ENCODE data around the gene NACC2.

Gene NACC2

DNA sequence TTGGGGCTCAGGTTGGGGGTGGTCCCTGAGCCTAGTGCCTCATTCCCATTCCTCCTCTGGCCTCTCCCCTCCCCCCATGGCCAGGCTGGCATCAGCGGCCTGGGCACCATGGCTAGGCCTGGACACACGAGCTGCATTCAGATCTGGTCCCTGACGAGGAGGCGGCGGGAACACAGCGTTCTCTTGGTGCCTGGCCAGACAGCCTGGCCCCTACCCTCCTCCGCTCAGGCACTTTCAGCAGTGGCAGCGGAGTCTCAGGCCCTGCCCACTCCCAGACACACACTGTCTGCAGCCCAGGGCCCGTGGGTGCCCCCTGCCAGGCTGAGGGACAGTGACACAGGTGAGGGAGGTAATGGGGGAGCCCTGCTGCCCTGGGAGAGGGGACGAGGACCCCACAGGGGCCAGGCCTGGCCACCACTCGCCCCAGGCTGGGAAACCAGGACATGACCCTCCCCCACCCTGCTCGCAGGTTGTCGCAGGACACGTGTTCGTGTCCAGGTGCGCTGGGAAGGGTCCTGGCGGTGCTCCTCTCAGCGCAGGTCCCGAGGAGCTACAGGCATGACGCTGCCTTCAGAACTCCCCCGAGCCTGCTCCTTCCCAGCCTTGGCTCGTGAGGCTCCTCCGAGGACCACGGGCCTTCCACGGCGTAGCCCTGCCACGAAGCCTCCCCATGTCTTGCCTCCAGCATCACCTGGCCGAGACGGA is 114.0 kb downstream of the NACC2 start:
- H3K4me1 Mint-ChIP-seq = peaks cover 10% of the 10 kb centered on the region
- no peak overlapping the region for H3K27ac Mint-ChIP-seq (ENCODE audit: low read depth)
- peaks cover 7% of the 10 kb centered on the region for H3K27me3 Mint-ChIP-seq
- H3K36me3 Mint-ChIP-seq (ENCODE audit: insufficient read depth) = peaks cover 4% of the 10 kb centered on the region
- no peak for ATAC-seq (replicated peaks; ENCODE audit: extremely low read depth, poor library complexity, severe bottlenecking)
- DNase-seq (ENCODE audit: low spot score in 2 of 2) = no peak
- no peak overlapping the region for H3K4me3 Mint-ChIP-seq
- H3K9me3 Mint-ChIP-seq = no peaks in the 10 kb centered on the region

GRCh38 chr9:135979547-135980166 is 115.4 kb downstream of the NACC2 start:
- ATAC-seq (replicated peaks; ENCODE audit: extremely low read depth, poor library complexity, severe bottlenecking) = no peak
- H3K4me3 Mint-ChIP-seq = peak overlapping the region; percentile 48
- H3K27me3 Mint-ChIP-seq = no peaks in the 10 kb centered on the region
- H3K36me3 Mint-ChIP-seq (ENCODE audit: insufficient read depth) = peaks cover 4% of the 10 kb centered on the region
- no peak for DNase-seq (ENCODE audit: low spot score in 2 of 2)
- H3K4me1 Mint-ChIP-seq = peaks cover 10% of the 10 kb centered on the region
- no peak overlapping the region for H3K27ac Mint-ChIP-seq (ENCODE audit: low read depth)
- H3K9me3 Mint-ChIP-seq = no peaks in the 10 kb centered on the region

DNA sequence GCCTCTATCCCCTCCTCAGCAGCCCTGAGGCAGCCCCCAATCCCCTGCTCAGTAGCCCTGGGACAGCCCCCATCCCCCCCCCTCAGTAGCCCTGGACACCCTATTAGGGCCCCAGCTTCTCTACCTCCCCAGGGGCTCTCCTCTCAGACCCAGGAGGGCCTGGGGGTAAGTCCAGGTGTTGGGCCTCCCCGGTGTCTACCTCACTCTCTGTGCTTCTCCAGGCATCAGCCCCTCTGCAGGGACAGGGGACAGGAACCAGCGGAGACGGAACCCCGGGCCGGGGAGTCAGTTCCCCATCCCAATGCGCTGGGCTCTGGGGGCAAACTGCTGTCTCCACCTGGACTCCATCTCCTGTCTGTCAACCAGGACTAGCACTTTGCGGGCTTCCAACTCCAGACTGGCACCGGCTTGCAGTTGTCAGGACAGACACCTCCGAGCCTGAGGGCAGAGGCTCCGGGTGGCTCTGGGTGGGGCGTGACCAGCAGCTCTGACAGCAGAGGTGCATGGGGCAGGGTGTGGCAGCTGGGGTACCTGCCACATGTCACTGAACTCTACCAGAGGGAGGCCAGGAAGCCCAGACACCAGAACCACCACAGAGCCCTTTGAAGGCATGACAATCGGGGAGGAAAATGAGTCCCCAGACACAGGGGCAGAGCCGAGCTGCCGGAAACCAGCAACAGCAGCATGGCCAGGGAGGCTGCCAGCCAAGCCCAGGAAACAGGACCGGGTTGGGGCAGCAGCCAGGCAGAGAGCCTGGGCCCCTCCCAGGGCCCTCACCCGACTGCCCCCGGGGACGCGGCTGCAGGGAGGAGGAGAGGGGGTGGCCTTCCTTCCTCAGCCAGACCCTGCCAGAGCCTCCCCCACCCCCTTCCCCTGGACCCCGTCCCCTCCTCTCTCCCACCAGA is 116.2 kb downstream of the NACC2 start:
- H3K9me3 Mint-ChIP-seq = no peaks in the 10 kb centered on the region
- peak overlapping the region; percentile 59 for H3K27ac Mint-ChIP-seq (ENCODE audit: low read depth)
- H3K4me1 Mint-ChIP-seq = peaks cover 10% of the 10 kb centered on the region
- no peaks in the 10 kb centered on the region for H3K27me3 Mint-ChIP-seq
- peak overlapping the region; percentile 48 for H3K4me3 Mint-ChIP-seq
- peak; percentile 44 to 56 for DNase-seq (ENCODE audit: low spot score in 2 of 2)
- ATAC-seq (replicated peaks; ENCODE audit: extremely low read depth, poor library complexity, severe bottlenecking) = peak; percentile 91
- peaks cover 4% of the 10 kb centered on the region for H3K36me3 Mint-ChIP-seq (ENCODE audit: insufficient read depth)

DNA sequence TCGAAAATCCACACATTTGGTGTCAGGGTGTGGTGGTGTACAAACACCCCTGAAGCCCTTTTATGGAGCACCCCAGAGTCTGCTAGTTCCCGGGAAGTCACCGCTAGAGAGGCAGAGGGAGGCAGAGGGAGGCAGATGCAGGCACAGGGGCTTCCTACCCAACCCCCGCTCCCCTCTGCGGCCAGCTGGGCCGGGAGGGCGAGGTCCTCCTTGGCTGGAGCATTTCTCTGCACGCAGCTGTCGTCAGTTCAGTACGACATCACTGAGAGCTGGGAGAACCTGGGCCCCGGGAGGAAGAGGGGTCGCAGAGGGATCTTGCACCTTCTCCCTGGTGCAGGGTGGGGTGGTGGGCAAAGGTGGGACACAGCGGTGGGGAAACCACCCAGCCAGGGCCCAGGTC is 118.1 kb downstream of the NACC2 start:
- Mint-ChIP-seq H3K4me1 (peaks cover 10% of the 10 kb centered on the region), H3K27me3 (no peaks in the 10 kb centered on the region), H3K9me3 (no peaks in the 10 kb centered on the region), H3K36me3 (ENCODE audit: insufficient read depth) (peaks cover 7% of the 10 kb centered on the region), H3K4me3 (no peak overlapping the region), H3K27ac (ENCODE audit: low read depth) (no peak overlapping the region)
- ATAC-seq (replicated peaks; ENCODE audit: extremely low read depth, poor library complexity, severe bottlenecking) (no peak), DNase-seq (ENCODE audit: low spot score in 2 of 2) (no peak)

- ATAC-seq (replicated peaks; ENCODE audit: extremely low read depth, poor library complexity, severe bottlenecking) = no peak
- H3K4me3 Mint-ChIP-seq = no peak overlapping the region
- peaks cover 7% of the 10 kb centered on the region for H3K36me3 Mint-ChIP-seq (ENCODE audit: insufficient read depth)
- H3K27ac Mint-ChIP-seq (ENCODE audit: low read depth) = no peak overlapping the region
- DNase-seq (ENCODE audit: low spot score in 2 of 2) = no peak
- H3K9me3 Mint-ChIP-seq = no peaks in the 10 kb centered on the region
- H3K4me1 Mint-ChIP-seq = peaks cover 10% of the 10 kb centered on the region
- H3K27me3 Mint-ChIP-seq = no peaks in the 10 kb centered on the region
Observed at GRCh38 chr9:135976531-135976930, 118.6 kb downstream of the NACC2 start.

- no peak overlapping the region for H3K27ac Mint-ChIP-seq (ENCODE audit: low read depth)
- no peaks in the 10 kb centered on the region for H3K27me3 Mint-ChIP-seq
- DNase-seq (ENCODE audit: low spot score in 2 of 2) (no peak), ATAC-seq (replicated peaks; ENCODE audit: extremely low read depth, poor library complexity, severe bottlenecking) (no peak)
- H3K36me3 Mint-ChIP-seq (ENCODE audit: insufficient read depth) = peaks cover 7% of the 10 kb centered on the region
- no peaks in the 10 kb centered on the region for H3K9me3 Mint-ChIP-seq
- peaks cover 10% of the 10 kb centered on the region for H3K4me1 Mint-ChIP-seq
- no peak overlapping the region for H3K4me3 Mint-ChIP-seq
Observed at GRCh38 chr9:135975834-135976233, 119.3 kb downstream of the NACC2 start.

DNA sequence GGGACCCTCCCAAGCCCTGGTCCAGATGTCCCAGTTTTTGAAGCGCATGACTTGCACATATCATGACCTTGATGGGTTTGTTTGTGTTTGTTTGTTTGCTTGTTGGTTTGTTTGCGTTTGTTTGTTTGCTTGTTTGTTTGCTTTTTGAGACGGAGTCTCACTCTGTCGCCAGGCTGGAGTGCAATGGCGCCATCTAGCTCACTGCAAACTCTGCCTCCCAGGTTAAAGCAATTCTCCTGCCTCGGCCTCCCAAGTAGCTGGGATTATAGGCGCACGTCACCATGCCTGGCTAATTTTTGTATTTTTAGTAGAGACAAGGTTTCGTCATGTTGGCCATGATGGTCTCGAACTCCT is 120.9 kb downstream of the NACC2 start:
- no peaks in the 10 kb centered on the region for H3K27me3 Mint-ChIP-seq
- ATAC-seq (replicated peaks; ENCODE audit: extremely low read depth, poor library complexity, severe bottlenecking) (no peak), DNase-seq (ENCODE audit: low spot score in 2 of 2) (no peak)
- no peaks in the 10 kb centered on the region for H3K9me3 Mint-ChIP-seq
- H3K27ac Mint-ChIP-seq (ENCODE audit: low read depth) = no peak overlapping the region
- H3K4me1 Mint-ChIP-seq = peaks cover 7% of the 10 kb centered on the region
- H3K4me3 Mint-ChIP-seq = no peak overlapping the region
- peaks cover 7% of the 10 kb centered on the region for H3K36me3 Mint-ChIP-seq (ENCODE audit: insufficient read depth)

GRCh38 chr9:135973277-135974219 is 121.5 kb downstream of the NACC2 start:
- no peak overlapping the region for H3K27ac Mint-ChIP-seq (ENCODE audit: low read depth)
- ATAC-seq (replicated peaks; ENCODE audit: extremely low read depth, poor library complexity, severe bottlenecking) (no peak), DNase-seq (ENCODE audit: low spot score in 2 of 2) (no peak)
- H3K36me3 Mint-ChIP-seq (ENCODE audit: insufficient read depth) = peaks cover 6% of the 10 kb centered on the region
- H3K9me3 Mint-ChIP-seq = no peaks in the 10 kb centered on the region
- no peaks in the 10 kb centered on the region for H3K27me3 Mint-ChIP-seq
- H3K4me3 Mint-ChIP-seq = no peak overlapping the region
- H3K4me1 Mint-ChIP-seq = peaks cover under 1% of the 10 kb centered on the region

DNA sequence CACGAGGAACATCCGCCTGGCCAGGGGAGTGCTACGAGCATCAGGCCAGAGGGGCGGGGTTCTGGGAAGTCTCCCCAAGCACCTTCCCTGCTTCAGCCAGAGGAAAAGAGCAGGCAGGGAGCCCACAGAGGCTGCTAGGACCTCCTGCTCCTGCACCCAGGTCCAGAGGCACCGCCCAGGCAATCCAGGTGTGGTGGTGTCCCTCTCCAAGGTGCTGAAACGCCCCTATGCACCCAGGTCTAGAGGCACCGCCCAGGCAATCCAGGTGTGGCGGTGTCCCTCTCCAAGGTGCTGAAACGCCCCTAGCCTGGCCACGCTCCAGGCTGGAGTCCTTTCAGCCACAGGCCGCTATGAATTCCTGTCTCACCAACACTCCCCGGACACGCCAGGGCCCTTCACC is 123.2 kb downstream of the NACC2 start:
- peaks cover 9% of the 10 kb centered on the region for H3K4me1 Mint-ChIP-seq
- H3K4me3 Mint-ChIP-seq = no peak overlapping the region
- no peaks in the 10 kb centered on the region for H3K9me3 Mint-ChIP-seq
- H3K36me3 Mint-ChIP-seq (ENCODE audit: insufficient read depth) = peaks cover 6% of the 10 kb centered on the region
- no peak overlapping the region for H3K27ac Mint-ChIP-seq (ENCODE audit: low read depth)
- no peak for DNase-seq (ENCODE audit: low spot score in 2 of 2)
- ATAC-seq (replicated peaks; ENCODE audit: extremely low read depth, poor library complexity, severe bottlenecking) = no peak
- peaks cover 8% of the 10 kb centered on the region for H3K27me3 Mint-ChIP-seq

GRCh38 chr9:135971111-135971766 is 123.8 kb downstream of the NACC2 start:
- peaks cover 5% of the 10 kb centered on the region for H3K36me3 Mint-ChIP-seq (ENCODE audit: insufficient read depth)

DNA sequence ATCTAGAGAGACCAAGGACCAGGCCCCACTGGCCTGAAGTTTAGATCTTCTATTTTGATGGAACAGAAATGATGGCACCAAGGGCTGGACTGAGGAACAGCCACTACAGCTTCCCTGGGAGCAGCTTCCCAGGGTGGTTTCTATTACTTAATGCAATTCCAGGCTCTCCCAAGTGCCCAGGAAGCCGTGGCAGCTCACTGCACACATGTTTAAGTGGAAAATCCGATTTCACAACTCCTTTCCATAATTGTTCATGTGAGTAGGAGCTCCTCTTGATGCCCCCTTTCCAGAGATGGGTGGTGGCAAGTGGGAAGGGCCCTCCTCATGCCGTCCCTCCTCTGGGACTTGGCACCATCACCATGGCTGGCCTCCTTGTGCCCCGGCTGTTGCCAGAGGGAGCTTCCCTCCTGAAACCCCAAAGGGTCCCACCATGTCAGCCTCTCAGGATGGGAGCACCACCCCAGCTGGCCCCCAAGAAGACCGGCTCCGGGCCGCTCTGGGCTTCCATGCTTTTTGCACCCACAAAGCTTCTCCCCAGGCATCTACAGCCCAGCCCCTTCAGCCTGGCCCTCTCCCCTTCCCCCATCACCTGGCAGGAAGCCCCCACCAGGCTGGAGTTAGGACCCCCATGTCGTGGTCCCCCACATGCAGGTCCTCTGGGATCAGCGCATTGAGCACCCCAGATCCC is 124.8 kb downstream of the NACC2 start:
- DNase-seq (ENCODE audit: low spot score in 2 of 2) (no peak), ATAC-seq (replicated peaks; ENCODE audit: extremely low read depth, poor library complexity, severe bottlenecking) (no peak)
- Mint-ChIP-seq H3K27ac (ENCODE audit: low read depth) (no peak overlapping the region), H3K4me1 (peaks cover 9% of the 10 kb centered on the region), H3K27me3 (peaks cover 8% of the 10 kb centered on the region), H3K4me3 (no peak overlapping the region), H3K36me3 (ENCODE audit: insufficient read depth) (peaks cover 5% of the 10 kb centered on the region), H3K9me3 (no peaks in the 10 kb centered on the region)

More at GRCh38 chr9:135971111-135971766, 123.8 kb downstream of the NACC2 start:
- no peak overlapping the region for H3K27ac Mint-ChIP-seq (ENCODE audit: low read depth)
- no peak overlapping the region for H3K4me3 Mint-ChIP-seq
- no peak for ATAC-seq (replicated peaks; ENCODE audit: extremely low read depth, poor library complexity, severe bottlenecking)
- H3K4me1 Mint-ChIP-seq = peaks cover 9% of the 10 kb centered on the region
- H3K27me3 Mint-ChIP-seq = peaks cover 8% of the 10 kb centered on the region
- H3K9me3 Mint-ChIP-seq = no peaks in the 10 kb centered on the region
- no peak for DNase-seq (ENCODE audit: low spot score in 2 of 2)

All from central memory CD8-positive, alpha-beta T cell (primary cell).